Liver (tissue), 4 donors: ENCODE results near the gene RAB6A. TPM values are rescaled to one million over a fixed set of nuclear protein-coding genes. Genes with fewer than 3 reads are reported as not detected.

ENCODE experiments used
- polyA plus RNA-seq, 2 donors: library from polyadenylated mRNA; stranded (reverse) in 1 of 2; unstranded in 1 of 2; fragments of 200-250 nt in 1 of 2; fragments of >200 nt in 1 of 2; fragmentation: Nextera tagmentation in 1 of 2; extraction: Ambion mirVana in 1 of 2; gene quantifications; one replicate each; pipeline versions ENCODE4 v1.2.1 to v1.2.3, GENCODE V29; 2013 to 2015
- total RNA-seq, 2 donors: library from RNA; depleted of rRNA; stranded (reverse); fragments of >200 nt; gene quantifications; one replicate each; pipeline ENCODE4 v1.2.3, GENCODE V29; 2014
- donor health status: healthy.
- donor health status: healthy.
- donor health status: healthy.

RAB6A gene
- total and polyA plus RNA-seq, 4 donors = 36.0 to 165 (median 51.5) TPM

Other genes starting within 250 kb of the RAB6A start
- gene FAM168A, start 163.0 kb downstream of the RAB6A start, total RNA-seq = 10 to 100 TPM in 1 of 2 donors, 1 to 10 TPM in 1; 9.0 to 14.6 TPM
- 1 to 10 TPM; 4.8 to 9.2 TPM for gene FAM168A, start 163.0 kb downstream of the RAB6A start, polyA plus RNA-seq
- gene PLEKHB1, start 114.5 kb downstream of the RAB6A start, total RNA-seq = 1 to 10 TPM in 1 of 2 donors, under 1 TPM in 1; 0.75 to 1.3 TPM
- 1 to 10 TPM in 1 of 2 donors, under 1 TPM in 1; 0.92 to 1.4 TPM for gene PLEKHB1, start 114.5 kb downstream of the RAB6A start, polyA plus RNA-seq
- 10 to 100 TPM; 12.6 to 22.7 TPM for gene MRPL48, start 26.8 kb upstream of the RAB6A start, total RNA-seq
- gene MRPL48, start 26.8 kb upstream of the RAB6A start, polyA plus RNA-seq = 10 to 100 TPM; 17.3 to 34.1 TPM
- gene COA4, start 115.8 kb upstream of the RAB6A start, total RNA-seq = 10 to 100 TPM; 37.6 to 67.2 TPM
- 10 to 100 TPM; 85.1 to 94.2 TPM for gene COA4, start 115.8 kb upstream of the RAB6A start, polyA plus RNA-seq
- 1 to 10 TPM; 5.3 to 7.7 TPM for gene PAAF1, start 115.9 kb upstream of the RAB6A start, total RNA-seq
- gene PAAF1, start 115.9 kb upstream of the RAB6A start, polyA plus RNA-seq = 10 to 100 TPM in 1 of 2 donors, 1 to 10 TPM in 1; 9.0 to 10.4 TPM
- gene DNAJB13, start 190.0 kb upstream of the RAB6A start, total RNA-seq = under 1 TPM in 1 of 2 donors, not detected in 1; 0.08 TPM
- not detected for gene DNAJB13, start 190.0 kb upstream of the RAB6A start, polyA plus RNA-seq
- 100 to 1,000 TPM in 1 of 2 donors, 10 to 100 TPM in 1; 11.0 to 137 TPM for gene UCP2, start 221.8 kb upstream of the RAB6A start, total RNA-seq
- 10 to 100 TPM; 10.4 to 16.1 TPM for gene UCP2, start 221.8 kb upstream of the RAB6A start, polyA plus RNA-seq
- 1 to 10 TPM in 1 of 2 donors, under 1 TPM in 1; 0.47 to 1.3 TPM for gene UCP3, start 248.0 kb upstream of the RAB6A start, total RNA-seq
- gene UCP3, start 248.0 kb upstream of the RAB6A start, polyA plus RNA-seq = under 1 TPM; 0.07 to 0.21 TPM